OCI-LY1 (cell line): ENCODE results near the gene BLACAT1.

Experiments
- CTCF ChIP-seq: fragments of 200-600 bp; sonication (generic), shearing (Covaris generic); IDR thresholded peaks from 2 replicates; pipeline ENCODE4 v1.5.1; 2017; ENCODE audit warnings: mild to moderate bottlenecking, antibody characterized with exemption, low read length, moderate library complexity, mixed read lengths
- EZH2 ChIP-seq: fragments of 200-600 bp; sonication (generic), shearing (Covaris generic); IDR thresholded peaks from 2 replicates; pipeline ENCODE4 v1.8.0; 2017; ENCODE audit warnings: borderline replicate concordance, mixed run types, mild to moderate bottlenecking, antibody characterized with exemption, low read length, moderate library complexity, mixed read lengths

- TF ChIP-seq CTCF (no peak), EZH2 (no peak)
These were observed 9.5 kb upstream of the BLACAT1 start for GRCh38 chr1:205465392-205465791.
